Activated naive CD4-positive, alpha-beta T cell treated with anti-CD3 and anti-CD28 coated beads for 36 hours (primary cell): ENCODE results near the gene TMEM30B. TPM values are rescaled to one million over a fixed set of nuclear protein-coding genes. Genes with fewer than 3 reads are reported as not detected.
A peak's percentile ranks its signal among the peaks of the same experiment; 100 is the strongest.

Source experiments
- CTCF ChIA-PET: fragments of 350-600 bp; sonication (Branson Sonifier 250); formaldehyde crosslinking; loops from one replicate; lab custom pipeline; 2021; ENCODE audit warnings: antibody characterized with exemption; lab: Charles Lee
- DNase-seq: peaks from one replicate; pipeline ENCODE4 v3.0.0-alpha.2; 2020
- H3K27ac Mint-ChIP-seq: one replicate; pipeline ENCODE4 v1.8.0; 2021; ENCODE audit warnings: mild to moderate bottlenecking, mixed read lengths
- H3K27me3 Mint-ChIP-seq: one replicate; pipeline ENCODE4 v1.8.0; 2021; ENCODE audit warnings: low read depth, mixed read lengths
- H3K36me3 Mint-ChIP-seq: one replicate; pipeline ENCODE4 v1.8.0; 2021; ENCODE audit warnings: low read depth, mixed read lengths
- H3K4me1 Mint-ChIP-seq: one replicate; pipeline ENCODE4 v1.8.0; 2021; ENCODE audit warnings: low read depth, mixed read lengths
- H3K4me3 Mint-ChIP-seq: one replicate; pipeline ENCODE4 v1.8.0; 2021; ENCODE audit warnings: mild to moderate bottlenecking, moderate library complexity, mixed read lengths
- H3K9me3 Mint-ChIP-seq: one replicate; pipeline ENCODE4 v1.8.0; 2021; ENCODE audit warnings: mixed read lengths
- intact Hi-C: fragments of 100-400 bp; cut with micrococcal nuclease; formaldehyde crosslinking; loops from one replicate; pipeline ENCODE4 v1.15.1; 2023
- total RNA-seq, 2 experiments: library from RNA; stranded (reverse); gene quantifications; one replicate each; pipeline ENCODE4 v1.2.3, GENCODE V29; 2021

Gene TMEM30B
- total RNA-seq, 2 experiments from 2014 or later = 2.8 to 3.0 TPM

DNA sequence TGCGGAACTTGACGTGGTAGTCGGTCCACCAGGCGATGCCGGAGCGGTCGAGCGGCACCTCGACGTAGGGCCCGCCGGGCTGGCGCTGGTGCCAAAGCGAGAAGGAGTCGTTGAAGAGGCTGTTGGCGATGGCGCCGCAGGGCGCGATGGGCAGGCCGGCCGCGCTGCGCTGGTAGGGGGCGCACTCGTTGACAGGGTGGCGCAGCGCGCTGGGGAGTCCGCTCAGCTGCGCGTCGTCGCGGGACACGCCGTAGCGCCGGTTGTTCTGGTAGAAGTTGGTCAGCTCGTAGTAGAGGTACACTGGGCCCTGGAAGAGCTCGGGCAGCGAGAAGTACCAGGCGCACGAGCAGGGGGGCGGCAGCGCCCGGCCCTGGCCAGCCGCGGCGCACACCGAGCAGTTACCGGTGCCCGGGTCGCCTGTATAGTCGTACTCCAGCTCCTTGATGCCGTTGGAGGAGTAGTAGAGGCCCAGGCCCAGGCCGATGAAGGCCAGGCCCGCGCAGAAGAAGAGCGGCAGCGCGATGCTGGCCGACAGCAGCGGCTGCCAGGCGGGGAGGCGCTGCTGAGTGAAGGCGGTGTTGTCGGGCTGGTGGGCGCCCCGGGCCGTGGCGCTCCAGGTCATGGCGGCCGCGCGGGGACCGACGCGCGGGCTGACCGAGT, 482 bp downstream of the TMEM30B start:
- H3K36me3 Mint-ChIP-seq = no peaks in the 10 kb centered on the region
- peaks cover 29% of the 10 kb centered on the region for H3K4me1 Mint-ChIP-seq
- DNase-seq = peak; percentile 81
- peak overlapping the region; percentile 88 for H3K4me3 Mint-ChIP-seq
- intact Hi-C loops = loop anchor here (1.0 to 10.0 kb wide), 2 partner anchors 299 to 546 kb away; partner anchors contain the start of genes MNAT1, SLC38A6 and TRMT5
- H3K27me3 Mint-ChIP-seq = no peaks in the 10 kb centered on the region
- H3K27ac Mint-ChIP-seq = peak overlapping the region; percentile 67
- no peaks in the 10 kb centered on the region for H3K9me3 Mint-ChIP-seq
- CTCF ChIA-PET = interaction anchor here (0.7 to 4.2 kb wide), 10 partner anchors 9 to 848 kb away, joined by 3 to 44 read pairs (median 4); no protein-coding TSS in a partner anchor

DNA sequence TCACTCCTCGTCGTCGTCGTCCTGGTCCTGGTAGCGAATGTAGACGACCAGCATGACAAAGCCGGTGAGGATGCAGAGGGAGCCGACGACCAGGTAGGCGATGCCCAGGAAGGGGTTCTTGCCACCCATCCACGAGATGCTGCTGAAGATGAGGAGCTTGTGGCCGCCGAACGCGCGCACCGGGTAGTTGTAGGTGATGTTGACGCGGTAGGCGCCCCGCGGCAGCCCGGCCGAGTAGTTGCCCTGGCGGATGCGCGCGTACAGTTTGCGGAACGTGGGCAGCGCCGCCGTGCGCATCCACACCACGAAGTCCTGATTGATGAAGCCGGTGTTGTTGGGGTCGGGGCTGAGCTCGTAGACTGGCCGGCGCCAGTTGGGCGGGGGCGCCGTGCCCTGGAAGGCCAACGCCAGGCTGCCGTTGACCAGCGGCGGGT, 1.0 kb downstream of the TMEM30B start:
- no peaks in the 10 kb centered on the region for H3K36me3 Mint-ChIP-seq
- peak; percentile 58 for DNase-seq
- peaks cover 24% of the 10 kb centered on the region for H3K4me1 Mint-ChIP-seq
- no peaks in the 10 kb centered on the region for H3K9me3 Mint-ChIP-seq
- intact Hi-C loops = loop anchor here (1.0 to 10.0 kb wide), 2 partner anchors 299 to 545 kb away; partner anchors contain the start of genes MNAT1, SLC38A6 and TRMT5
- H3K4me3 Mint-ChIP-seq = peak overlapping the region; percentile 88
- CTCF ChIA-PET = interaction anchor here (1.2 to 4.2 kb wide), 10 partner anchors 8 to 557 kb away, joined by 3 to 44 read pairs (median 4); no protein-coding TSS in a partner anchor
- peak overlapping the region; percentile 64 for H3K27ac Mint-ChIP-seq
- no peaks in the 10 kb centered on the region for H3K27me3 Mint-ChIP-seq

DNA sequence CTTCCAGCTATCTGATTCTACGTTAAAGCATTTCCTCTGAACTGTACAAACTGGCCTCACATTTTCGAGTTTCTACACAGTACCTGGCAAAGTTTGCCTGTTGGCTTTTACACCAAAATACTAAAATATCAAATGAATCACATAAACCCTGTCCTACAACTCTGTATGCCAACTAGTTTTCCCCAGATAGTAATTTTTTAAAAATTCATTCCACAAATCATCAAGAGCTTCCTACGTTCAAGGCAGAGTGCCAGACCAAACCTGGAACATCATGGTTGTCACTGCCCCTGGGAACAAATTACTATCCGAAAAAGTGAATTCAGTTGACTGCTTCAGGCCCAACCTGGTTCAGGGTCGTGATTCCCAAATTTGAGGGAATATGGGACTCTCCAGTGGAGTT, 2.1 kb downstream of the TMEM30B start:
- Mint-ChIP-seq H3K4me1 (peaks cover 21% of the 10 kb centered on the region), H3K36me3 (no peaks in the 10 kb centered on the region), H3K27me3 (no peaks in the 10 kb centered on the region), H3K9me3 (no peaks in the 10 kb centered on the region), H3K4me3 (peak overlapping the region; percentile 88), H3K27ac (no peak overlapping the region)
- DNase-seq = no peak
- CTCF ChIA-PET = interaction anchor here (0.6 to 4.2 kb wide), 9 partner anchors 9 to 611 kb away, joined by 3 to 44 read pairs (median 4); no protein-coding TSS in a partner anchor
- intact Hi-C loops = loop anchor here (1.0 kb wide), 1 partner anchor 9 kb away; no protein-coding TSS in a partner anchor

DNA sequence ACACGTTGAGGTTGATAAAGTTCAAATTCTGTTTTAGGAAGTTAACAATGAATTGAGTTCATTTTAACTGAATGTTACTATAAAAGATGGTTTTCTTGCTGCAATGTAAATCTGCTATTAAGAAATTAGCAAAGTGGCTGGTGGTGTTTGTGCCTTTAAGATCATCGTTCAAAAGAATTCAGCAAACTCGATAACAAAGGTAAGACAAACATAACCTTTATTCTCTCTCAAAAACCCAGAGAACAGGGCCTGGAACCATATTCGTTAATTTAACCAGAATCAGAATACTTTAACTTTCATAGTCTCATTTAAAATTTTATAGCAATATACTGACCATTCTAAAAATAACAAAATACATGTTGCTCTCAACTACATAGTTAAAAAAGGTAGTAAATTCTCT, 3.4 kb downstream of the TMEM30B start:
- no peak overlapping the region for H3K4me3 Mint-ChIP-seq
- CTCF ChIA-PET = interaction anchor here (0.9 to 1.3 kb wide), 2 partner anchors 10 to 12 kb away, joined by 3 read pairs; no protein-coding TSS in a partner anchor

DNA sequence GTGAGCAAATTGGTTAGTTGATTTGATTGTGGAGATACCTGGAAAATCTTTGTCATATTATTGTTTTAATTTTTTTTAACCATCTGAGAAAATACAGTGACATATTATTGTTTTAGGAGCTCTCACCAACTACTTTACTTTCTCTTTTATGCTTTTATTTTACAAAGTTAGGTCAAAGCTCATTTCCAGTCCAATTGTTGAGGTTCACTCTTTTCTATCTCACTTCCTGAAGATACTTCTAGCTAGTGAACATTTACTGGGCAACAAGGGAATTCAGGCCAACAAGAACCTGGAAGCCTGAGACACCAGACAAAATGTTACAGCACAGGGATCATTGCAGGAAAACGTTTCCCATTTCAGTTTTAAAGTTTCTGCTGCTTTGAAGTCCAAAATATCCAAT, 3.9 kb downstream of the TMEM30B start:
- CTCF ChIA-PET = interaction anchor here (0.9 to 1.3 kb wide), 2 partner anchors 10 to 11 kb away, joined by 3 read pairs; no protein-coding TSS in a partner anchor
- Mint-ChIP-seq H3K36me3 (no peaks in the 10 kb centered on the region), H3K9me3 (no peaks in the 10 kb centered on the region), H3K27ac (no peak overlapping the region), H3K27me3 (peaks cover 2% of the 10 kb centered on the region), H3K4me3 (no peak overlapping the region), H3K4me1 (peaks cover 17% of the 10 kb centered on the region)
- intact Hi-C loops = no loop called here
- DNase-seq = no peak

More for the DNA sequence above, 3.4 kb downstream of the TMEM30B start:
- Mint-ChIP-seq H3K27me3 (no peaks in the 10 kb centered on the region), H3K4me1 (peaks cover 17% of the 10 kb centered on the region), H3K9me3 (no peaks in the 10 kb centered on the region), H3K36me3 (no peaks in the 10 kb centered on the region), H3K27ac (no peak overlapping the region)
- intact Hi-C loops = no loop called here
- no peak for DNase-seq

DNA sequence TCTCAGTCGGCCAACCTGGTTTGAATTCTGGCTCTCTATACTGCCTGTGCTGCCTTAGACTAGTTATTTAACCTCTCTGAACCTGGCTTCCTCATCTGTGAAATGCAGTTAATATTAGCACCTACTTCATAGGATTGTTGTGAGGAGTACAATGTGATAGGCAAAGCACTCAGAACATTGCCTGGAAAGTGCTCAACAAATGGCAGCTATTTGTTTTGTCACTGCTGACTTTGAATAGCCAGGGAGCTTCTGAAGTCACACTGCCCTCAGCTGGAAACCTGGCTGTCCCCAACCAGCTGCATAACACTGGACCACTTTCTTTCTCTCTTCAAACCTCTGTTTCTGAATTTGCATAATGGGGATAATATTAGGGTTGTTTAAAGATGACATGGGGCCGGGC, 9.6 kb downstream of the TMEM30B start:
- H3K4me3 Mint-ChIP-seq = no peak overlapping the region
- CTCF ChIA-PET = interaction anchor here (0.6 to 5.8 kb wide), 5 partner anchors 9 to 566 kb away, joined by 3 to 44 read pairs (median 10); partner anchors contain the start of gene TMEM30B
- intact Hi-C loops = no loop called here
- H3K9me3 Mint-ChIP-seq = no peaks in the 10 kb centered on the region
- H3K4me1 Mint-ChIP-seq = no peaks in the 10 kb centered on the region
- H3K36me3 Mint-ChIP-seq = no peaks in the 10 kb centered on the region
- H3K27ac Mint-ChIP-seq = no peak overlapping the region
- peaks cover 5% of the 10 kb centered on the region for H3K27me3 Mint-ChIP-seq
- no peak for DNase-seq

DNA sequence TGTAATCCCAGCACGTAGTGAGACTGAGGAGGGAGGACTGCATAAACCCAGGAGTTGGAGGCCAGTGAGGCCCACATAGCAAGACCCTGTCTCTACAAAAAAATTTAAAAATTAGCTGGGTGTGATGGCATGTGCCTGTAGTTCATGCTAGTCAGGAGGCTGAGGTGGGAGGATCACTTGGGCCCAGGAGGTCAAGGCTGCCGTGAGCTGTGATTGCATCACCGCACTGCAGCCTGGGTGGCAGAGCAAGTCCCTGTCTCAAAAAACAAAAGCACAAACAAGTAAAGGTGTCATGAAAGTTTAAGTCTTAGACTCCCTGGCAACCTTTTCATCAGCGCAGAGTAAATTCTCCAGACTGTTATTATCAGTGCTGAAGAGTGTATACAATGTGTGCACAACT, 10.4 kb downstream of the TMEM30B start:
- intact Hi-C loops = loop anchor here (1.0 kb wide), 1 partner anchor 9 kb away; no protein-coding TSS in a partner anchor
- no peaks in the 10 kb centered on the region for H3K4me1 Mint-ChIP-seq
- H3K36me3 Mint-ChIP-seq = no peaks in the 10 kb centered on the region
- peaks cover 7% of the 10 kb centered on the region for H3K27me3 Mint-ChIP-seq
- CTCF ChIA-PET = interaction anchor here (1.2 to 5.8 kb wide), 5 partner anchors 10 to 566 kb away, joined by 3 to 44 read pairs (median 10); partner anchors contain the start of gene TMEM30B
- no peak overlapping the region for H3K4me3 Mint-ChIP-seq
- no peak overlapping the region for H3K27ac Mint-ChIP-seq
- H3K9me3 Mint-ChIP-seq = no peaks in the 10 kb centered on the region
- DNase-seq = no peak

DNA sequence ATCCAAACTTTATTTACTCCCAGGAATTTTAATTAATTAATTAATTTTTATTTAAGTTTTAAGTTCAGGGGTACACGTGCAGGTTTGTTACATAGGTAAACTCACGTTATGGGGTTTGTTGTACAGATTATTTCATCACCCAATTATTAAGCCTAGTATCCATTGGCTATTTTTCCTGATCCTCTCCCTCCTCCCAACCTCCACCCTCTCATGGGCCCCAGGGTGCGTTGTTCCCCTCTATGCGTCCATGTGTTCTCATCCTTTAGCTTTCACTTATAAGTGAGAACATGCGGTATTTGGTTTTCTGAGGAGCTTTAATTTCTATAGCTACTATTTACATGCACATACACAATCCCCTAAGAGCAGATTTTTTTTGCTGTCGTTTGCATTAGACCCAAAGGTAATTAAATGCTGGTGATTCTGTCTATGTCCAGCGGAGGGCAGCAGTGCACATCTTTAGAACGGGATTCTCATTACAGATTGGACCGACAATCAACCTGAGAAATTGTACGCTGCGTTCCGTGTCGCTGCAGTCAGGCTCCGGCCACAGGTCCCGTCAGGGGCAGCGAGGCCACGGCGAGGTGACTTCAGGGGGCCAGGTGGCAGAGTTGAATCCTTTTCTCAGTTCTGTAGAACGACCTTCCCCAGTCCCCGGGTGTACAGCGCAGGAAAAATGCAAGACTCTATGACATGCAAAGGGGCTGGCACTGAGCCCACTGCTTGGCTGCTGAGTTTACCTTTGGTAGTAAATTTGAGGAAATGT, 11.6 kb downstream of the TMEM30B start:
- no peaks in the 10 kb centered on the region for H3K9me3 Mint-ChIP-seq
- no peak overlapping the region for H3K27ac Mint-ChIP-seq

DNA sequence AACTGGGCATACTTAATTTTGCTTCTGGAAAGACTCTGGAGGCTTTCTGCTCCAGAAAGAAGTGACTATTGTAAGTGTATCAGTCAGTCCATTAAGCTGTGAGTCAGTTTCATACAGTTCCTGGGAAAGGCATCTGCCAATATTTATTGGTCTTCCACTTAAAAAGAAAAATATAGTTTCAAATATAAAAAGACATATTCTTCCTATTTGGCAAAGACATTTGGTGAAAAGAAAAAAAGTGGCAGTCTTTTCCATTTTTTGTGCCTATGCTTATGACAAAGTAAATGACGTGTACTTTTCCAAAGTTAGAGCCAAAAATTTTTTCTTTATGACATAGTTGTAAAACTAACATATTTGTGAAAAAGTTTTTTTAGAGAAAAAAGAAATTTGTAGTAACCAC, 12.3 kb downstream of the TMEM30B start:
- Mint-ChIP-seq H3K36me3 (no peaks in the 10 kb centered on the region), H3K9me3 (no peaks in the 10 kb centered on the region), H3K27ac (no peak overlapping the region), H3K27me3 (peaks cover 10% of the 10 kb centered on the region), H3K4me1 (no peaks in the 10 kb centered on the region), H3K4me3 (no peak overlapping the region)
- intact Hi-C loops = loop anchor here (1.0 kb wide), 3 partner anchors 17 to 858 kb away; no protein-coding TSS in a partner anchor
- CTCF ChIA-PET = interaction anchor here (0.6 to 5.3 kb wide), 14 partner anchors 12 to 847 kb away, joined by 3 to 44 read pairs (median 3); partner anchors contain the start of gene TMEM30B
- no peak for DNase-seq

More for the DNA sequence above, 11.6 kb downstream of the TMEM30B start:
- peaks cover 10% of the 10 kb centered on the region for H3K27me3 Mint-ChIP-seq
- intact Hi-C loops = loop anchor here (1.0 kb wide), 4 partner anchors 10 to 858 kb away; no protein-coding TSS in a partner anchor
- H3K4me3 Mint-ChIP-seq = peak overlapping the region; percentile 67
- no peaks in the 10 kb centered on the region for H3K4me1 Mint-ChIP-seq
- no peaks in the 10 kb centered on the region for H3K36me3 Mint-ChIP-seq
- CTCF ChIA-PET = interaction anchor here (0.6 to 5.3 kb wide), 17 partner anchors 11 to 995 kb away, joined by 3 to 44 read pairs (median 3); partner anchors contain the start of gene TMEM30B
- peak; percentile 91 for DNase-seq

DNA sequence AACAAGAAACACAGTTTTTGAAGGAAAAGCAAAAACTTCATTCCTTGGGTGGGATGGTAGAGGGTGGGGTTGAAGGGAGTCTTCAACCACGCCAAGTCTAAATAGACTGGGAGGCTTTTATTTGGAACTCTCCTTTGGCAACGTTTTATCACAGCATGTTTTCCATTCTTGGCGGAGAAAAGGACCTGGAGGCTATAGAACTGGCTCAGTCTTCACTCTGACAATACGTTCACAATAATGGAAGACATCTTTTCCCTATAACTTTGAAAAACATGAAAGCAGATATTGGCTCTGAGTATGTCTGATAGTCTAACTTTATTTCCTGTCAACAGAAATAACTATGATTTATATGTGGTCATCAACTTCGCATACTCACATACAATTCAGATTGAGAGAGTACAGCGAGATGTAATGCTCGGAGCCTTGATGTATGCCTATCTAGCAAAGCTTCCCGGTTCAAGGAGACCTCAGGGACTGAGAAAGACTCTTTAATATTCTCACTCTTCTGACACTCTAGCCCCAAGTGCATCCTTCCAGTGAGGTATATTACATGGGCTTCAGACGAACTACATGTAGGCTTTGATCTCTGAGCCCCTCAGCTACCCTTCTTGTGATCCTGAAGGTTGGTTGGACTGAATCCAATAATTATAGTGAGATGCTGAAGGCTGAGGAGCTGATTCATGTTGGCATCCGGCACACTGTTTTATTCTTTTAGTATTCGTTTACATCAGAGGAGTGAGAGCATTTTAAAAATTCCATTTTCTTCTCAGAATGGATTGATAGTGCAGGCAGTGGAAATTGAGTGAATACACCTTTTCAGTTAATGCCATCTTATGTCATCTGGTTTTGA, 14.0 kb downstream of the TMEM30B start:
- Mint-ChIP-seq H3K36me3 (no peaks in the 10 kb centered on the region), H3K27ac (no peak overlapping the region), H3K4me3 (no peak overlapping the region), H3K4me1 (no peaks in the 10 kb centered on the region), H3K9me3 (no peaks in the 10 kb centered on the region), H3K27me3 (peaks cover 8% of the 10 kb centered on the region)
- DNase-seq = no peak
- CTCF ChIA-PET = interaction anchor here (0.6 to 5.3 kb wide), 5 partner anchors 10 to 570 kb away, joined by 3 to 44 read pairs (median 20); partner anchors contain the start of gene TMEM30B
- intact Hi-C loops = no loop called here

DNA sequence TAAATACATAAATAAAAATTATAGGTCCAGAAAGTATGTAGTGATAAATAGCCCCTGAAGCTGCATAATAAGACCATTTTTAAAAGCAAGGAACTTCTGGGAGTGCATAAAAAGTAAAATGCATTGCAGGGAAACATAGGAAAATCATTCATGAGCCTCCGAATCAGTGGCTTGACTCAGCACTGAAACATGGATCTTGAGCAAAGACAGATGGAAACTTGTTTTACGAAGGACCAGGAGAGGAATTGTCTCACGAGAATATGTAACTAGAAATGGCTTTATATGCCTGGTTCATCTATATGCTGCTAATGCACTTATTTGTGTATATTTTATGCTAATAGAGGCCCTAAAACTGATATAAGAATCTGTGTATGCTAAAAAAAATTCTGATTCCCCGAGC, 14.7 kb downstream of the TMEM30B start:
- H3K4me1 Mint-ChIP-seq = no peaks in the 10 kb centered on the region
- no peaks in the 10 kb centered on the region for H3K9me3 Mint-ChIP-seq
- CTCF ChIA-PET = interaction anchor here (1.1 to 4.4 kb wide), 2 partner anchors 11 to 571 kb away, joined by 3 to 23 read pairs; no protein-coding TSS in a partner anchor
- intact Hi-C loops = no loop called here
- H3K36me3 Mint-ChIP-seq = no peaks in the 10 kb centered on the region
- H3K4me3 Mint-ChIP-seq = no peak overlapping the region
- peaks cover 8% of the 10 kb centered on the region for H3K27me3 Mint-ChIP-seq
- DNase-seq = no peak
- no peak overlapping the region for H3K27ac Mint-ChIP-seq
